AG09319 (cell line): Measurements from ENCODE around the gene TRIM54.

Source experiments
- DNase-seq: peaks from one replicate; pipeline ENCODE4 v3.0.0-alpha.2; 2010; ENCODE audit warnings: low read depth; ENCODE audit errors: extremely low read depth
- TF ChIP-seq, protein P1 (sequence below): IDR thresholded peaks from 2 replicates; pipeline ENCODE4 v1.5.1; 2011; ENCODE audit warnings: low read depth, mild to moderate bottlenecking, inconsistent platforms, low read length, moderate library complexity

Gene TRIM54

DNA sequence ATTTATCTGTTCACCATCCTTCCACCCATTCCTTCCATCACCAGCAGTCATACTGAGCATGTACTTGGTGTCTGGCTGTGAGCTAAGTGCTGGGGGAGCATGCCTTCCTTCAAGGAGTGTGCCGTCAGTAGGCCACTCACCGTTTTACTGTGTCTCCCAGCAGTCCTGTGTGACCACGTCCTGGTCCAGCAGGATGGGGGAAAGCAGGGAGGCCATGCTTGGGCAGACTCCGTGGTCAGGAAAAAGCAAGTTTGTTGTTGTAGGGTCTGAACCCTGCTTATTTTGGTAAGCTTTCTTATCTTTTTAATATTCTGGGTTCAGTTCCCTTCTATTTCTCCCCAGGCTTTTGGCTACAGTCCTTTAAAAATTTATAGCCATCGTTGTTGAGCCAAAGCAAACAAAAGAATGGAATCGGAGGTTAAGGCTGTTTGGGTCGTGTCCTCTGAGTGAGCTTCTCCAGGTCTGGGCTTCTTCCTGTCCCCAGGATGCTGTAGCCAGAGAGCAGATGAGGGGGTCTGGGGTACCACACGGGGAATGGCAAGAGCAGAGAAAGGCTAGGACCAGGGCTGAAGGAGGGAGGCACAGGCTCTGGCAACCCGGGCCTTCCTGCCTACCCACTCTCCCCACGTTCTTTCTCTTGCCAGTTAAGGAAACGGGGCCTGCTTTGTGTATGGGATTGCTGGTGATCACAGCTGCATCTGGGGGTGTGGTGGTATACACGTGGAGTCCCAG, 32.9 kb upstream of the TRIM54 start:
- DNase-seq, result no peak

DNA sequence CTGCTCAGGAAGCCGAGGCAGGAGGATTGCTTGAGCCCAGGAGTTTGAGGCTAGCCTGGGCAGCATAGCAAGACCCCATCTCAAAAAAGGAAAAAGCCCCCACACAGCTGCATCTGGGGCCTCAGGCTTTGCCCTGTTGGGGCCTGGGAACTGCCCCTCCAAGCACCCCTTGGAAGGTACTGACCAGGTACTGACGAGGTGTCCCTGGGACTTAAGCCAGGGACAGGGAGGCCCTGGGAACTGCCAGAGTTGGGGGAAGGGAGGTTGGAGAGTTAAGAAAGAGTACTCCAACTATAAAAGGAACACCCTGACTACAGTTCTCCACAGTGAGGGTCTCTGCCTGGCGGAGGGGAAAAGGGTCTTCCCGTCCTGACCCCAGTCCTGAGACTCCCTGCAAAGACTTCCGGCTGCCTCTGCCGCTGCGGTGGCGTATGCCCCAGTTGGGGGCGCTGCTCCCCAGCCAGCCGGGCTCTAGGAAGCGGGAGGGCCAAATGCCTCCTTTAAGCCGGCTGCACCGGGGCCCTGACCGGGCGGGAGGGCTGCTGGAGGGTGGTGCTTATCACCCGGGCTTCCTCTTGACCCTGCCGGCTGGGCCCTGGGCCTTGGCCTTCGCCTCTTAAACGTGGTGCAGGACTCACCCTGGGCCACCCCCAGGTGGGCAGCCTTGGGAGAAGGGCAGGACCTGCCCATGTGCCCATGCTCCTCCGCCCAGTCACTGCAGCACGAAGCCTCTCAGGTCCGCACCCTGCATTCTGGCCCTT, 32.2 kb upstream of the TRIM54 start:
- TF ChIP-seq, protein P1, sequence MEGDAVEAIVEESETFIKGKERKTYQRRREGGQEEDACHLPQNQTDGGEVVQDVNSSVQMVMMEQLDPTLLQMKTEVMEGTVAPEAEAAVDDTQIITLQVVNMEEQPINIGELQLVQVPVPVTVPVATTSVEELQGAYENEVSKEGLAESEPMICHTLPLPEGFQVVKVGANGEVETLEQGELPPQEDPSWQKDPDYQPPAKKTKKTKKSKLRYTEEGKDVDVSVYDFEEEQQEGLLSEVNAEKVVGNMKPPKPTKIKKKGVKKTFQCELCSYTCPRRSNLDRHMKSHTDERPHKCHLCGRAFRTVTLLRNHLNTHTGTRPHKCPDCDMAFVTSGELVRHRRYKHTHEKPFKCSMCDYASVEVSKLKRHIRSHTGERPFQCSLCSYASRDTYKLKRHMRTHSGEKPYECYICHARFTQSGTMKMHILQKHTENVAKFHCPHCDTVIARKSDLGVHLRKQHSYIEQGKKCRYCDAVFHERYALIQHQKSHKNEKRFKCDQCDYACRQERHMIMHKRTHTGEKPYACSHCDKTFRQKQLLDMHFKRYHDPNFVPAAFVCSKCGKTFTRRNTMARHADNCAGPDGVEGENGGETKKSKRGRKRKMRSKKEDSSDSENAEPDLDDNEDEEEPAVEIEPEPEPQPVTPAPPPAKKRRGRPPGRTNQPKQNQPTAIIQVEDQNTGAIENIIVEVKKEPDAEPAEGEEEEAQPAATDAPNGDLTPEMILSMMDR, result peak; percentile 83
- no peak for DNase-seq

More for the DNA sequence above, 32.9 kb upstream of the TRIM54 start:
- TF ChIP-seq, protein P1, result no peak

DNA sequence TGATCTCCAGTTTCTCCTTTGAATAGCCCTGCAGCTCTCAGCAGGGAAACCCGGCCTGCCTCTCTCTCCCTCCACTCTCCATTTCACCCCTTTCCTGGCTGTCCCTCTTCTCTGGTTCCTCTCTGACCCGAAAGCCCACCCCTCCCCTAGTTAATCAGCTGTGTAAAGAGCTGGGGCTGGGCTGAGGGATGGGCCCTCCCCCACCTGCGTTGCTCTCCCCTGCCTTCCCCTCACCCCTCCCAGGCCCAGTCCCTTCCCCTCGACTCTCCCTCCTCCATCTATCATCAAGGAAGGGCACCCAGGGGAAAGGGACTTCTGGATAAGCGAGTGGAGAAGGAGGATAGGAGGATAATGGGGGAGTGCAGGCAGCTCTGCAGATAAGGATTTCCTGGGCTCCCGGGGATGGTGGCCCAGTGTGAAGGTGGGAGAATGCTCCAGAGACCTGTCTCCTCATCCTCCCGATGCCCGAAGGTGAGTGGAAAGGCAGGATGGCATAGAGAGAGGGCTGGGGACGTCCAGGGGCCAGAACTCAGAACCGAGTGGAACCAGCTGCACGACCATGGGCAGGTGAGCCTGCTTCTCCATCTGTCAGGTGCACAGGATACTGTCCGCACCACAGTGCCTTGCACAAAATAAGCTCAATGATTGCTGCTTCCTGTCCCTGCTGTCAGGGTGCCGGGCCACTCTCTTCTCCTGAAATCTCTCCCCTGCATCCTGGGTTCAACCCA, 31.4 kb upstream of the TRIM54 start:
- no peak for DNase-seq
- TF ChIP-seq, protein P1, result no peak

DNA sequence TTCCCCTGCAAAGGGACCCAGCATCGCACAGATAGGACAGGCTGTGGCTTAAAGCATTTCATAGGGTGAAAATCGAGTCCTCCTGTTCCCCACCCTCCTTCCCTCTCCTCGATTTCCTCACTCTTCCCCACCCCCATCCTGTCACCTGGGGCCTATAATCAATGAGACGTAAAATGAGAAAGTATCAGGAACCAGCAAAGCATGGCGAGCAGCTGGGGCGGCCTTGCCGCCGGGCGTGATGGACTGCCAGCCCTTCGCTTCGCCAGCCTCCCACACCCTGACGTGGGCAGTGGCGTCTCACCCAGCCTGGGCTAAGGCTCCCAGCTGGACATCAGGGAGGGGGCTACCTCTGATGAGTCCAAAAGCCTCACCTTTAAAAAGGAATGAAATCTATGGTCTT, 30.5 kb upstream of the TRIM54 start:
- TF ChIP-seq, protein P1, result no peak
- no peak for DNase-seq

DNA sequence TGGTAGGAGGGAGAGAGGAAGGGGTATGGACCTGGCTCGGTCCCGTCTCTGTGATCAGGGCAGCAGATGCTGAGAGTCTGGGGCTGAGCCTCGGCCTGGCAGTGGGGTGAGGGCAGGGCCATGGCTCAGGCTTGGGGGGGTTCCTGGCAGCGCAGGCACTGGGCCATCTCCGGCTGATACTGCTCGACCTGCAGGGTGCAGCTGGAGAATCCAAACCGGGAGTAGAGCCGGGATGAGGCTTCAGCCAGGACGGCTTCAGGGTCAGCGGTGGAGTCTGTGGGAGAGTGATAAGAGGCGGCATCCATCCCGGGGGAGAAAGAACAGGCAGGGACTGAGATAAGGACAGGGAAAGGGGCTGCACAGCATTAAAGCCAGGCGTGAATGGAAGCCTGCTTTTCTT, 27.0 kb upstream of the TRIM54 start:
- no peak for DNase-seq
- TF ChIP-seq, protein P1, result no peak

DNA sequence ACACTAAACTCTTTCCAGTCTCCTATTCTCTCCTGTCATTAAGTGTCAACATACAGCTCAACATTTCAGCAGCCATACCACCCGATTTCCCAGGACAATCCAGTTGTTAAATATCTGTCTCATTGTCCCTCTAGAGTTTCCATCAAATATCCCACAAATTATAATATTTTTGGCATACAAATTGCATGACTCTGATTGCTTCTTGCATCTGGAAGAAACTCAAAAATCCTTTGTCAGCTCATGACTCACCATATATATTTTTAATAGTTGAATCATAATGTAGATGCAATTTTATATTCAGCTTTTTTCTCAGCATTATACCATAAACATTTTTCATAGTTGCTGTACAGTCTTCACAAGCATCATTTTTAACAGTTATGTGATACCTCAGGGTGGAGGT, 26.6 kb upstream of the TRIM54 start:
- TF ChIP-seq, protein P1, result no peak
- no peak for DNase-seq
